DND-41 (cell line): Measurements from ENCODE around the gene CRTAP.

Source experiments
- EZH2 ChIP-seq: IDR thresholded peaks from 3 replicates; pipeline ENCODE4 v1.6.1; 2012; ENCODE audit warnings: borderline replicate concordance, low read depth, mild to moderate bottlenecking, moderate library complexity, low read length, inconsistent platforms; ENCODE audit not compliant: severe bottlenecking
- TF ChIP-seq, protein P1 (sequence below): IDR thresholded peaks from 2 replicates; pipeline ENCODE4 v1.5.1; 2012; ENCODE audit warnings: borderline replicate concordance, low read length, moderate library complexity, mild to moderate bottlenecking; ENCODE audit not compliant: poor library complexity, severe bottlenecking; ENCODE audit errors: extremely low read depth

DNA sequence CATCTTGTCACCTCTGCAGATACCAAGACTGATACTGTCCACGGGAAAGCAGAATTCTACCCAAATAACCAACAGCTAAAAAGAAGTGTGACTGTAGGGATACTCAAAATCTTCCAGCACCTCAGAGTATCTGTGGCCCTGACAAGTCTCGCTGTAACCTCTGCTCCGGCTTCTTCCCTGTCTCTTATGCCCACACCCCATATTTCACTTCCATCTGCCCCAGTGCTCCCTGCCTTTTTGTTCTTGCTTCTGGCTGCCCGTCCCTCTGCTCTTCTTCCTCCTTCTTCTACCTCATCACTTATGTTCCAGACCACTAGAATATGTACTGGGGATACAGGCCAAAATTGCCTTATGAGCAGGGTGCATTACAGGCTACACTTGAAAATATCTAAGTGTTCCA lies 45.4 kb downstream of the CRTAP start:
- TF ChIP-seq, protein P1, sequence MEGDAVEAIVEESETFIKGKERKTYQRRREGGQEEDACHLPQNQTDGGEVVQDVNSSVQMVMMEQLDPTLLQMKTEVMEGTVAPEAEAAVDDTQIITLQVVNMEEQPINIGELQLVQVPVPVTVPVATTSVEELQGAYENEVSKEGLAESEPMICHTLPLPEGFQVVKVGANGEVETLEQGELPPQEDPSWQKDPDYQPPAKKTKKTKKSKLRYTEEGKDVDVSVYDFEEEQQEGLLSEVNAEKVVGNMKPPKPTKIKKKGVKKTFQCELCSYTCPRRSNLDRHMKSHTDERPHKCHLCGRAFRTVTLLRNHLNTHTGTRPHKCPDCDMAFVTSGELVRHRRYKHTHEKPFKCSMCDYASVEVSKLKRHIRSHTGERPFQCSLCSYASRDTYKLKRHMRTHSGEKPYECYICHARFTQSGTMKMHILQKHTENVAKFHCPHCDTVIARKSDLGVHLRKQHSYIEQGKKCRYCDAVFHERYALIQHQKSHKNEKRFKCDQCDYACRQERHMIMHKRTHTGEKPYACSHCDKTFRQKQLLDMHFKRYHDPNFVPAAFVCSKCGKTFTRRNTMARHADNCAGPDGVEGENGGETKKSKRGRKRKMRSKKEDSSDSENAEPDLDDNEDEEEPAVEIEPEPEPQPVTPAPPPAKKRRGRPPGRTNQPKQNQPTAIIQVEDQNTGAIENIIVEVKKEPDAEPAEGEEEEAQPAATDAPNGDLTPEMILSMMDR: no peak
- TF ChIP-seq EZH2: no peak
